Left colon (tissue), 2 donors: ENCODE data around the gene PER3. TPM values are rescaled to one million over a fixed set of nuclear protein-coding genes. Genes with fewer than 3 reads are reported as not detected.

Experiments
- ATAC-seq: fragments of 200-7000 bp; cut with Tn5 transposase; one replicate; pipeline ENCODE4 v1.9.1; 2020; ENCODE audit warnings: mild to moderate bottlenecking, moderate library complexity
- DNase-seq, 2 donors: peaks; one replicate each; pipeline ENCODE4 v3.0.0-alpha.2; 2020
- intact Hi-C, 2 donors: fragments of 100-400 bp; cut with DNase I in 1 of 2; cut with micrococcal nuclease in 1 of 2; formaldehyde crosslinking; loops; one replicate each; pipeline versions ENCODE4 v1.11.2 to v1.14.0; 2022; cut with DNase I, micrococcal nuclease
- long read RNA-seq: library from polyadenylated mRNA; unstranded; transcript quantifications from one replicate; pipeline ENCODE4 v2.0.0, GENCODE V29; 2021
- total RNA-seq, 2 donors: library from RNA; stranded (reverse); fragmentation: NEBNext Ultra II Directional; extraction: Animal tissue kit (Norgen Biotek cat#: 25700); gene quantifications; one replicate each; pipeline ENCODE4 v1.2.1, GENCODE V29; 2021
- donor health status: DM: no; HTN: no; CAD: no.
- donor health status: DM: yes; HTN: yes; CAD: no.

Gene PER3
- total RNA-seq: 1 to 10 TPM; 7.2 to 9.5 TPM
- long read RNA-seq, partial matches to known transcripts: 1 of 4 reads
- long read RNA-seq, other reads (novel, unspliced or antisense): 3 of 4 reads

GRCh38 chr1:7783826-7784491, at the start of gene PER3:
TSS of gene PER3 (plus strand) at chr1:7784291. CDS start at chr1:7784878, 587 bp downstream.
- intact Hi-C loops: no loop called here
- ATAC-seq (peak; percentile 93), DNase-seq (peak; percentile 95 to 96)

- DNase-seq (no peak), ATAC-seq (no peak)
- intact Hi-C loops: no loop called here
Observed at GRCh38 chr1:7738044-7738443, 46.0 kb upstream of the PER3 start.

GRCh38 chr1:7743346-7743745, 40.7 kb upstream of the PER3 start:
- intact Hi-C loops: no loop called here
- DNase-seq (no peak), ATAC-seq (no peak)

- ATAC-seq (no peak), DNase-seq (no peak)
- intact Hi-C loops: no loop called here
Observed at GRCh38 chr1:7744882-7745281, 39.2 kb upstream of the PER3 start.

- no peak for DNase-seq
- intact Hi-C loops: no loop called here
- ATAC-seq: no peak
Observed at GRCh38 chr1:7745783-7746182, 38.3 kb upstream of the PER3 start.

GRCh38 chr1:7747605-7748004, 36.5 kb upstream of the PER3 start:
- no peak for DNase-seq
- intact Hi-C loops: no loop called here
- no peak for ATAC-seq

GRCh38 chr1:7749126-7749525, 35.0 kb upstream of the PER3 start:
- DNase-seq: no peak
- intact Hi-C loops: no loop called here
- ATAC-seq: no peak

GRCh38 chr1:7751174-7751573, 32.9 kb upstream of the PER3 start:
- DNase-seq (no peak), ATAC-seq (no peak)
- intact Hi-C loops: loop anchor here (5.0 kb wide), 1 partner anchor 84 kb away; no protein-coding TSS in a partner anchor

GRCh38 chr1:7752512-7753417, 31.3 kb upstream of the PER3 start:
- DNase-seq (peak in 1 of 2 donors; percentile 72), ATAC-seq (peak; percentile 58)
- intact Hi-C loops: loop anchor here (5.0 kb wide), 1 partner anchor 85 kb away; no protein-coding TSS in a partner anchor

- ATAC-seq (no peak), DNase-seq (no peak)
- intact Hi-C loops: loop anchor here (5.0 kb wide), 1 partner anchor 86 kb away; no protein-coding TSS in a partner anchor
Observed at GRCh38 chr1:7753641-7754040, 30.4 kb upstream of the PER3 start.

- ATAC-seq (no peak), DNase-seq (no peak)
- intact Hi-C loops: loop anchor here (5.0 kb wide), 1 partner anchor 87 kb away; no protein-coding TSS in a partner anchor
Observed at GRCh38 chr1:7754234-7754633, 29.9 kb upstream of the PER3 start.

GRCh38 chr1:7755448-7755847, 28.6 kb upstream of the PER3 start:
- intact Hi-C loops: no loop called here

GRCh38 chr1:7760245-7760644, 23.8 kb upstream of the PER3 start:
- no peak for DNase-seq
- ATAC-seq: no peak
- intact Hi-C loops: no loop called here

More at GRCh38 chr1:7755448-7755847, 28.6 kb upstream of the PER3 start:
- no peak for DNase-seq
- no peak for ATAC-seq

GRCh38 chr1:7761103-7761502, 23.0 kb upstream of the PER3 start:
- DNase-seq (no peak), ATAC-seq (no peak)
- intact Hi-C loops: no loop called here

- intact Hi-C loops: no loop called here
- DNase-seq: no peak
- ATAC-seq: no peak
Observed at GRCh38 chr1:7767176-7767575, 16.9 kb upstream of the PER3 start.

- no peak for DNase-seq
- intact Hi-C loops: no loop called here
- no peak for ATAC-seq
Observed at GRCh38 chr1:7768583-7768982, 15.5 kb upstream of the PER3 start.

GRCh38 chr1:7769673-7770412, 14.2 kb upstream of the PER3 start:
- DNase-seq: no peak
- no peak for ATAC-seq
- intact Hi-C loops: no loop called here

GRCh38 chr1:7770669-7770996, 13.5 kb upstream of the PER3 start:
- DNase-seq (no peak), ATAC-seq (peak; percentile 21)
- intact Hi-C loops: no loop called here
